K562 (cell line): ENCODE data around the gene TAF11. TPM values are rescaled to one million over a fixed set of nuclear protein-coding genes. Genes with fewer than 3 reads are reported as not detected.
A peak's percentile ranks its signal among the peaks of the same experiment; 100 is the strongest.

Experiments used
- CBX3 ChIP-seq, 2 experiments: IDR thresholded peaks; 1 replicate in 1 of 2; 2 replicates in 1 of 2; pipeline ENCODE4 v1.6.1; 2012; ENCODE audit warnings: inconsistent platforms in 2 of 2, low read length in 2 of 2, borderline replicate concordance in 1 of 2, control low read depth in 1 of 2
- ELF2 ChIP-seq: fragments of 250-450 bp; sonication (Bioruptor Pico); IDR thresholded peaks from 2 replicates; pipeline ENCODE4 v1.5.0; 2021; ENCODE audit warnings: mild to moderate bottlenecking
- ETS1 ChIP-seq: conservative IDR thresholded peaks from 2 replicates; pipeline ENCODE4 v1.6.1; 2011; ENCODE audit warnings: low read depth, mild to moderate bottlenecking, low read length; ENCODE audit not compliant: control insufficient read depth
- GMEB1 ChIP-seq: fragments of 250-450 bp; sonication (Bioruptor Pico); IDR thresholded peaks from 2 replicates; pipeline ENCODE4 v1.4.0; 2020; ENCODE audit warnings: mild to moderate bottlenecking
- GTF2E2 ChIP-seq: fragments of 200-800 bp; sonication (Bioruptor generic); IDR thresholded peaks from 2 replicates; pipeline ENCODE4 v1.6.1; 2016; ENCODE audit warnings: missing genetic modification characterization, missing compliant biosample characterization
- MAFF ChIP-seq: IDR thresholded peaks from 2 replicates; pipeline ENCODE4 v1.6.1; 2012; ENCODE audit warnings: low read length, improper control_type of control experiment
- PPARD ChIP-seq: fragments of 250-450 bp; sonication (Bioruptor Pico); IDR thresholded peaks from 2 replicates; pipeline ENCODE4 v1.8.0; 2022; ENCODE audit warnings: inconsistent platforms, mild to moderate bottlenecking, moderate library complexity
- RBM25 ChIP-seq: fragments of 200-400 bp; formaldehyde crosslinking; IDR thresholded peaks from 2 replicates; pipeline ENCODE4 v1.6.1; 2018; ENCODE audit warnings: low read length, low read depth, moderate library complexity; ENCODE audit not compliant: severe bottlenecking
- TAF7 ChIP-seq: fragments of 450-650 bp; IDR thresholded peaks from 2 replicates; pipeline ENCODE4 v1.6.1; 2016; ENCODE audit warnings: missing genetic modification characterization, missing compliant biosample characterization
- THRB ChIP-seq: fragments of 450-650 bp; formaldehyde crosslinking; conservative IDR thresholded peaks from 2 replicates; pipeline ENCODE4 v1.4.0; 2022; ENCODE audit warnings: mild to moderate bottlenecking, missing genetic modification characterization
- ZBTB11 ChIP-seq, 3 experiments: fragments of 200-800 bp in 1 of 3; fragments of 250-450 bp in 1 of 3; fragments of 450-650 bp in 1 of 3; sonication (Bioruptor Pico) in 1 of 3; sonication (Bioruptor generic) in 1 of 3; formaldehyde crosslinking in 1 of 3; IDR thresholded peaks; 2 replicates each; pipeline versions ENCODE4 v1.6.1 to v1.8.0; 2016 to 2022; ENCODE audit warnings: mild to moderate bottlenecking in 2 of 3, missing genetic modification characterization in 2 of 3, missing compliant biosample characterization in 1 of 3, moderate library complexity in 1 of 3
- ZBTB26 ChIP-seq: fragments of 450-650 bp; formaldehyde crosslinking; IDR thresholded peaks from 2 replicates; pipeline ENCODE4 v1.4.0; 2022; ENCODE audit warnings: missing genetic modification characterization
- ZBTB9 ChIP-seq: fragments of 450-650 bp; formaldehyde crosslinking; IDR thresholded peaks from 2 replicates; pipeline ENCODE4 v1.4.0; 2020; ENCODE audit warnings: mild to moderate bottlenecking, moderate library complexity
- ZEB2 ChIP-seq: fragments of 450-650 bp; IDR thresholded peaks from 2 replicates; pipeline ENCODE4 v1.6.1; 2016
- ZFX ChIP-seq: sonication (generic); formaldehyde crosslinking; IDR thresholded peaks from 2 replicates; pipeline ENCODE4 v1.8.0; 2022; ENCODE audit warnings: mild to moderate bottlenecking, missing genetic modification reagents, moderate library complexity
- ZNF121 ChIP-seq: sonication (generic); formaldehyde crosslinking; conservative IDR thresholded peaks from 2 replicates; pipeline ENCODE4 v1.8.0; 2022; ENCODE audit warnings: missing genetic modification reagents
- ZNF263 ChIP-seq: sonication (generic); formaldehyde crosslinking; IDR thresholded peaks from 2 replicates; pipeline ENCODE4 v1.8.0; 2022; ENCODE audit warnings: mild to moderate bottlenecking, missing genetic modification reagents, borderline replicate concordance
- ZNF644 ChIP-seq: fragments of 200-800 bp; sonication (Bioruptor generic); IDR thresholded peaks from 2 replicates; pipeline ENCODE4 v1.6.1; 2016; ENCODE audit warnings: low read depth, missing genetic modification characterization, missing compliant biosample characterization
- polyA plus RNA-seq, 8 experiments: library from polyadenylated mRNA; depleted of rRNA in 4 of 8; stranded (reverse) in 5 of 8; unstranded in 3 of 8; fragments of >200 nt; fragmentation: Nextera tagmentation in 2 of 8; fragmentation: Illumina TruSeq in 1 of 8; extraction: Ambion mirVana in 2 of 8; extraction: Trizol in 1 of 8; gene quantifications; 2 replicates each; pipeline versions ENCODE4 v1.2.1 to v1.2.3, GENCODE V29; 2011 to 2014; ENCODE audit warnings: inconsistent platforms in 1 of 8, missing spikeins in 1 of 8
- total RNA-seq, 7 experiments: library from RNA; depleted of rRNA in 6 of 7; stranded (reverse); fragments of >200 nt in 6 of 7; fragmentation: Illumina TruSeq in 2 of 7; extraction: Trizol in 2 of 7; gene quantifications; 2 replicates each; pipeline versions ENCODE4 v1.2.1 to v1.2.3, GENCODE V29; 2011 to 2021; ENCODE audit warnings: low replicate concordance in 1 of 7

The TAF11 gene
- total and polyA plus RNA-seq, 9 of the 15 experiments (the other 6 are each of a cell fraction or from before 2014, with no cell fraction given) = 40.9 to 91.9 (median 71.9) TPM

GRCh38 chr6:34865107-34865506, 22.7 kb downstream of the TAF11 start (continued):
- no peak for TF ChIP-seq GMEB1 (CRISPR knock-in tag)
- no peak for TF ChIP-seq GTF2E2 (tag)
- TF ChIP-seq PPARD (CRISPR knock-in tag) = no peak
- TF ChIP-seq THRB (CRISPR knock-in tag) = no peak
- no peak for TF ChIP-seq ELF2
- TF ChIP-seq ZNF263 (CRISPR knock-in tag) = no peak
- no peak for TF ChIP-seq RBM25
- no peak for TF ChIP-seq ETS1
- no peak for TF ChIP-seq TAF7 (tag)
- no peak for TF ChIP-seq ZNF121 (CRISPR knock-in tag)
- TF ChIP-seq ZBTB9 = no peak
- TF ChIP-seq ZNF644 = peak; percentile 89
- peak in 1 of 2 experiments; percentile 76; a peak in 1 of 3 replicates for TF ChIP-seq CBX3 (IDR thresholded peaks at IDR 0.05; ENCODE audit: borderline replicate concordance in 1 of 2, low read length in 2 of 2)
- no peak for TF ChIP-seq ZFX
- TF ChIP-seq MAFF = no peak
- peak; percentile 63; the same call in 1 of the 2 replicates for TF ChIP-seq ZEB2
- no peak for TF ChIP-seq ZBTB26 (CRISPR knock-in tag)
- peak in 1 of 3 experiments; percentile 73; a peak in 1 of 6 replicates for TF ChIP-seq ZBTB11 (CRISPR knock-in tag; IDR thresholded peaks at IDR 0.05)
